Measurements from ENCODE around the gene CCDC73.
"Not testable (repeated sequence)": the region's sequence is repeated elsewhere in the genome, so short reads cannot be mapped to it uniquely, and the experiment has no call there.

The CCDC73 gene

GRCh38 chr11:32827276-32827675, 32.8 kb upstream of the CCDC73 start:
- peaks cover 11% of the 10 kb centered on the region; the same call in 1 of the 2 replicates for H3K27me3 ChIP-seq (ENCODE audit: low read depth, low read length)
- no peak overlapping the region for H3K4me3 ChIP-seq (ENCODE audit: low read length)
- peaks cover 7% of the 10 kb centered on the region for H3K4me1 ChIP-seq (ENCODE audit: low read length)
- no peak overlapping the region for H3K9ac ChIP-seq (ENCODE audit: low read length)
- TF ChIP-seq CTCF (IDR thresholded peaks at IDR 0.05; ENCODE audit: low read depth, low read length) (no peak), EZH2phosphoT487 (IDR thresholded peaks at IDR 0.05; ENCODE audit: low read depth) (no peak)
- no peak overlapping the region for H2AFZ ChIP-seq (ENCODE audit: low read depth, low read length)
- H3K79me2 ChIP-seq (ENCODE audit: low read length), result no peaks in the 10 kb centered on the region
- H3K4me2 ChIP-seq (ENCODE audit: low read length), result no peak overlapping the region
- no peaks in the 10 kb centered on the region for H4K20me1 ChIP-seq (ENCODE audit: insufficient read depth, low read length)
- H3K27ac ChIP-seq (ENCODE audit: low read length), result no peak overlapping the region
- no peaks in the 10 kb centered on the region for H3K36me3 ChIP-seq (replicated peaks; ENCODE audit: low read depth, low read length)
- no peaks in the 10 kb centered on the region for H3K9me3 ChIP-seq (ENCODE audit: insufficient read depth, low read length)

- Histone ChIP-seq H2AFZ (ENCODE audit: low read depth, low read length) (no peak overlapping the region), H3K4me2 (ENCODE audit: low read length) (no peak overlapping the region), H3K27ac (ENCODE audit: low read length) (no peak overlapping the region), H3K9ac (ENCODE audit: low read length) (no peak overlapping the region), H3K4me3 (ENCODE audit: low read length) (no peak overlapping the region), H3K4me1 (ENCODE audit: low read length) (peaks cover 7% of the 10 kb centered on the region), H4K20me1 (ENCODE audit: insufficient read depth, low read length) (no peaks in the 10 kb centered on the region), H3K9me3 (ENCODE audit: insufficient read depth, low read length) (no peaks in the 10 kb centered on the region), H3K27me3 (ENCODE audit: low read depth, low read length) (peaks cover 11% of the 10 kb centered on the region; the same call in 1 of the 2 replicates), H3K79me2 (ENCODE audit: low read length) (no peaks in the 10 kb centered on the region), H3K36me3 (replicated peaks; ENCODE audit: low read depth, low read length) (no peaks in the 10 kb centered on the region)
- no peak for TF ChIP-seq CTCF (IDR thresholded peaks at IDR 0.05; ENCODE audit: low read depth, low read length)
- TF ChIP-seq EZH2phosphoT487 (IDR thresholded peaks at IDR 0.05; ENCODE audit: low read depth), result no peak
Observed at GRCh38 chr11:32826113-32826512, 31.7 kb upstream of the CCDC73 start.

- H3K9me3 ChIP-seq (ENCODE audit: insufficient read depth, low read length); H3K4me1 ChIP-seq (ENCODE audit: low read length); H4K20me1 ChIP-seq (ENCODE audit: insufficient read depth, low read length); H3K9ac ChIP-seq (ENCODE audit: low read length); H3K36me3 ChIP-seq (replicated peaks; ENCODE audit: low read depth, low read length); H3K27ac ChIP-seq (ENCODE audit: low read length); H2AFZ ChIP-seq (ENCODE audit: low read depth, low read length); H3K4me2 ChIP-seq (ENCODE audit: low read length); H3K4me3 ChIP-seq (ENCODE audit: low read length); H3K79me2 ChIP-seq (ENCODE audit: low read length); H3K27me3 ChIP-seq (ENCODE audit: low read depth, low read length): not testable (repeated sequence)
Observed at GRCh38 chr11:32823617-32824016, 29.2 kb upstream of the CCDC73 start.

DNA sequence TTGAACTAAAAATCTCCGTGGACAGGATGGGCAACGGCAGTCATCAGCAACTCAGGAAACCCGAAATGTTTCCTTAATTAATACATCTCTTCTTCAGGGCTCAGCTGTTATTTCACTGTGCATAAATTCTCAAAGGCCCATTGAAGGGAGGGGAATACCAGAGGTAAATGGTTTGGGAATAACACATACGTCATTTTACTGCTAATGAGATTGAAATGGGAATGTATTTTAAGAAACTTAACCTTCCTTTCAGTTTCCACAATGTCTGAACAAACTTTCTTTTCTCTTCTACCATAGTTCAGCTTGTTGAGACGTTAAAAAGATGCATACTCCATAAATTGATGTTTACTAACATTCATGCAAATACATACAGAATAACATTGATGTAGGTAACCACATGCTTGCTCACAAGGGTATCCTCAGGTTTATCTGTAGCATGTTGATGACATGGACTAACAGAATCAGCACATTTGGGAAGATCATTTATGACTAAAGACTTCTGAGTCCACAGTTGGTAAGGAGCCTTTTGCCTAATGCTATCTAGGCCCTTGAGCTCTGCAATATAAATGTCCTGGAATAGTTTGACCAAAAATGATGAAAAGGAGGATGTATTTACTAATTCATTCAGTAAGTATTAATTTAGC, 27.6 kb upstream of the CCDC73 start:
- no peaks in the 10 kb centered on the region for H4K20me1 ChIP-seq (ENCODE audit: insufficient read depth, low read length)
- H3K4me2 ChIP-seq (ENCODE audit: low read length), result 0 out of 2 replicates have a peak overlapping the region, but pooled peaks have one; percentile 0
- no peak overlapping the region for H3K9ac ChIP-seq (ENCODE audit: low read length)
- TF ChIP-seq EZH2phosphoT487 (IDR thresholded peaks at IDR 0.05; ENCODE audit: low read depth), result no peak
- H3K9me3 ChIP-seq (ENCODE audit: insufficient read depth, low read length), result no peaks in the 10 kb centered on the region
- no peaks in the 10 kb centered on the region for H3K4me1 ChIP-seq (ENCODE audit: low read length)
- no peaks in the 10 kb centered on the region for H3K79me2 ChIP-seq (ENCODE audit: low read length)
- H3K27ac ChIP-seq (ENCODE audit: low read length), result no peak overlapping the region
- no peak overlapping the region for H3K4me3 ChIP-seq (ENCODE audit: low read length)
- H2AFZ ChIP-seq (ENCODE audit: low read depth, low read length), result peak overlapping the region; percentile 11; the same call in 1 of the 2 replicates
- no peaks in the 10 kb centered on the region for H3K36me3 ChIP-seq (replicated peaks; ENCODE audit: low read depth, low read length)
- 0 out of 2 replicates have a peak, but pooled peaks cover 3% of the 10 kb centered on the region for H3K27me3 ChIP-seq (ENCODE audit: low read depth, low read length)

GRCh38 chr11:32821517-32821916, 27.1 kb upstream of the CCDC73 start:
- no peak overlapping the region for H2AFZ ChIP-seq (ENCODE audit: low read depth, low read length)
- no peaks in the 10 kb centered on the region for H4K20me1 ChIP-seq (ENCODE audit: insufficient read depth, low read length)
- H3K9ac ChIP-seq (ENCODE audit: low read length), result no peak overlapping the region
- no peaks in the 10 kb centered on the region for H3K36me3 ChIP-seq (replicated peaks; ENCODE audit: low read depth, low read length)
- no peak overlapping the region for H3K27ac ChIP-seq (ENCODE audit: low read length)
- 0 out of 2 replicates have a peak, but pooled peaks cover 3% of the 10 kb centered on the region for H3K27me3 ChIP-seq (ENCODE audit: low read depth, low read length)
- no peak overlapping the region for H3K4me3 ChIP-seq (ENCODE audit: low read length)
- no peaks in the 10 kb centered on the region for H3K9me3 ChIP-seq (ENCODE audit: insufficient read depth, low read length)
- H3K4me1 ChIP-seq (ENCODE audit: low read length), result no peaks in the 10 kb centered on the region
- H3K4me2 ChIP-seq (ENCODE audit: low read length), result 0 out of 2 replicates have a peak overlapping the region, but pooled peaks have one; percentile 0
- no peaks in the 10 kb centered on the region for H3K79me2 ChIP-seq (ENCODE audit: low read length)
- TF ChIP-seq EZH2phosphoT487 (IDR thresholded peaks at IDR 0.05; ENCODE audit: low read depth) (no peak), CTCF (IDR thresholded peaks at IDR 0.05; ENCODE audit: low read depth, low read length) (no peak)
